ENCODE data around the gene TMEM184A. TPM values are rescaled to one million over a fixed set of nuclear protein-coding genes. Genes with fewer than 3 reads are reported as not detected.

TMEM184A gene
- total RNA-seq, 1 experiment from 2014 or later, result 21.4 TPM

- Histone ChIP-seq H3K27me3 (ENCODE audit: insufficient read depth, low read depth) (no peaks in the 10 kb centered on the region), H3F3A (ENCODE audit: insufficient read depth, low read depth) (no peaks in the 10 kb centered on the region), H3K27ac (no peak overlapping the region), H3K9me3 (ENCODE audit: insufficient read depth, low read depth) (no peaks in the 10 kb centered on the region), H2AFZ (no peak overlapping the region), H3K79me2 (ENCODE audit: low read depth) (peaks cover 15% of the 10 kb centered on the region), H3K4me1 (replicated peaks; ENCODE audit: insufficient read depth) (peaks cover under 1% of the 10 kb centered on the region), H3K4me2 (no peak overlapping the region), H3K4me3 (no peak overlapping the region), H4K20me1 (ENCODE audit: insufficient read depth) (peaks cover 30% of the 10 kb centered on the region), H3K36me3 (ENCODE audit: low read depth) (0 out of 2 replicates have a peak, but pooled peaks cover 14% of the 10 kb centered on the region), H3K9me2 (ENCODE audit: insufficient read depth) (no peaks in the 10 kb centered on the region)
- BruUV-seq (replicated peaks), result no TSS peak
- DNase-seq, result no peak
- ChIA-PET CTCF (no interaction called here), POLR2A (ENCODE audit: unreplicated experiment) (no interaction called here)
- intact Hi-C loops (cut with micrococcal nuclease; ENCODE audit: unreplicated experiment), result no loop called here
- TF ChIP-seq EZH2 (IDR thresholded peaks at IDR 0.05; ENCODE audit: low read depth), result no peak
- TF ChIP-seq, protein P1, sequence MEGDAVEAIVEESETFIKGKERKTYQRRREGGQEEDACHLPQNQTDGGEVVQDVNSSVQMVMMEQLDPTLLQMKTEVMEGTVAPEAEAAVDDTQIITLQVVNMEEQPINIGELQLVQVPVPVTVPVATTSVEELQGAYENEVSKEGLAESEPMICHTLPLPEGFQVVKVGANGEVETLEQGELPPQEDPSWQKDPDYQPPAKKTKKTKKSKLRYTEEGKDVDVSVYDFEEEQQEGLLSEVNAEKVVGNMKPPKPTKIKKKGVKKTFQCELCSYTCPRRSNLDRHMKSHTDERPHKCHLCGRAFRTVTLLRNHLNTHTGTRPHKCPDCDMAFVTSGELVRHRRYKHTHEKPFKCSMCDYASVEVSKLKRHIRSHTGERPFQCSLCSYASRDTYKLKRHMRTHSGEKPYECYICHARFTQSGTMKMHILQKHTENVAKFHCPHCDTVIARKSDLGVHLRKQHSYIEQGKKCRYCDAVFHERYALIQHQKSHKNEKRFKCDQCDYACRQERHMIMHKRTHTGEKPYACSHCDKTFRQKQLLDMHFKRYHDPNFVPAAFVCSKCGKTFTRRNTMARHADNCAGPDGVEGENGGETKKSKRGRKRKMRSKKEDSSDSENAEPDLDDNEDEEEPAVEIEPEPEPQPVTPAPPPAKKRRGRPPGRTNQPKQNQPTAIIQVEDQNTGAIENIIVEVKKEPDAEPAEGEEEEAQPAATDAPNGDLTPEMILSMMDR (conservative IDR thresholded peaks at IDR 0.05), result no peak
These were observed 58.6 kb downstream of the TMEM184A start for GRCh38 chr7:1497293-1497927.

- no peaks in the 10 kb centered on the region for H3K4me1 ChIP-seq (replicated peaks; ENCODE audit: insufficient read depth)
- peaks cover 8% of the 10 kb centered on the region for H3K79me2 ChIP-seq (ENCODE audit: low read depth)
- 0 out of 2 replicates have a peak, but pooled peaks cover 8% of the 10 kb centered on the region for H3K36me3 ChIP-seq (ENCODE audit: low read depth)
- BruUV-seq (replicated peaks), result no TSS peak
- DNase-seq, result no peak
- H3K27ac ChIP-seq, result no peak overlapping the region
- no peak overlapping the region for H2AFZ ChIP-seq
- H4K20me1 ChIP-seq (ENCODE audit: insufficient read depth), result peaks cover 23% of the 10 kb centered on the region
- POLR2A ChIA-PET (ENCODE audit: unreplicated experiment), result no interaction called here
- CTCF ChIA-PET, result no interaction called here
- intact Hi-C loops (cut with micrococcal nuclease; ENCODE audit: unreplicated experiment), result no loop called here
- H3K27me3 ChIP-seq (ENCODE audit: insufficient read depth, low read depth), result no peaks in the 10 kb centered on the region
- no peaks in the 10 kb centered on the region for H3K9me3 ChIP-seq (ENCODE audit: insufficient read depth, low read depth)
- no peaks in the 10 kb centered on the region; the same call in 1 of the 2 replicates for H3F3A ChIP-seq (ENCODE audit: insufficient read depth, low read depth)
- no peak for TF ChIP-seq EZH2 (IDR thresholded peaks at IDR 0.05; ENCODE audit: low read depth)
- TF ChIP-seq, protein P1 (conservative IDR thresholded peaks at IDR 0.05), result no peak
- no peak overlapping the region for H3K4me2 ChIP-seq
- H3K9me2 ChIP-seq (ENCODE audit: insufficient read depth), result no peaks in the 10 kb centered on the region
- no peak overlapping the region for H3K4me3 ChIP-seq
These were observed 59.3 kb downstream of the TMEM184A start for GRCh38 chr7:1496531-1497292.

DNA sequence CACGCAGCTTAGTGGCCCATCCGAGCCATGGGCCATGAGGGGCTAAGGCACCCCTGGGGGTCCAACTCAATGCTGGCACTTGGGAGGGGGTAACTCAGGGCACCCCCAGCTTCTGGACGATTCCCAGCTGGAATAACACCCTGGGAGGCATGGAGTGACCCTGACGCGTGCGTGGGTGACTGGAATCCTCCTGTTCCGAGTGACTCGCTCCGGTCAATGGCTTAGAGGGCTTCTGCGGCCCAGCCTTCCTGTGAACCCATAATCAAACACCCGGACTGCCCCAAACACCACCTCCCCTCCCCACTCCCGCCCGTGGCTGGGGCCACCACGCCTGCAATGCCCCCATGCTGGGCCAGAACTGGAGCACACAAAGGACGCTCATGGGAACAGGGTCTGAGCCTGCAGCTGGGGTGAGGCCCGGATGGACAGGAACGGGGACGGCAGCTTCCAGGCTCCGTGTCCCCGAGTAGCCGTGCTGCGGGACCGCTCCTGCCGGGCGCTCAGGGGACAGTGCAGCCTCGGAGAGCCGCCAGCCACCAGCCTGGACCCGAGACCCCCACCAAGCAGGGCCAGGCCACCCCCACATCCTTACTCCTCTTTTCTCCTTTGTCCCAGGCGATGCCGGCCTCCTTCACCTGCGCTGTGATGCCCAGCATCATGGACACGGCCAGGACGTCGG, 60.3 kb downstream of the TMEM184A start:
- H2AFZ ChIP-seq, result no peak overlapping the region
- intact Hi-C loops (cut with micrococcal nuclease; ENCODE audit: unreplicated experiment), result no loop called here
- no peaks in the 10 kb centered on the region; the same call in 1 of the 2 replicates for H3F3A ChIP-seq (ENCODE audit: insufficient read depth, low read depth)
- TF ChIP-seq, protein P1 (conservative IDR thresholded peaks at IDR 0.05), result no peak
- no peak for TF ChIP-seq EZH2 (IDR thresholded peaks at IDR 0.05; ENCODE audit: low read depth)
- no peaks in the 10 kb centered on the region for H3K9me2 ChIP-seq (ENCODE audit: insufficient read depth)
- DNase-seq, result no peak
- H4K20me1 ChIP-seq (ENCODE audit: insufficient read depth), result peaks cover 17% of the 10 kb centered on the region
- ChIA-PET POLR2A (ENCODE audit: unreplicated experiment) (no interaction called here), CTCF (no interaction called here)
- no peak overlapping the region for H3K4me3 ChIP-seq
- H3K27ac ChIP-seq, result no peak overlapping the region
- no peak overlapping the region for H3K4me2 ChIP-seq
- H3K9me3 ChIP-seq (ENCODE audit: insufficient read depth, low read depth), result no peaks in the 10 kb centered on the region
- H3K27me3 ChIP-seq (ENCODE audit: insufficient read depth, low read depth), result no peaks in the 10 kb centered on the region
- BruUV-seq (replicated peaks), result no TSS peak
- 0 out of 2 replicates have a peak, but pooled peaks cover 1% of the 10 kb centered on the region for H3K36me3 ChIP-seq (ENCODE audit: low read depth)
- no peaks in the 10 kb centered on the region for H3K4me1 ChIP-seq (replicated peaks; ENCODE audit: insufficient read depth)
- H3K79me2 ChIP-seq (ENCODE audit: low read depth), result 0 out of 2 replicates have a peak, but pooled peaks cover under 1% of the 10 kb centered on the region

All from PC-9 (cell line).